HG02840 (cell line): ENCODE measurements around the gene CDHR4.

Experiments
- ATAC-seq: cut with Tn5 transposase; IDR thresholded peaks from one replicate; pipeline ENCODE4 v1.9.1; 2021; ENCODE audit warnings: mild to moderate bottlenecking, moderate library complexity, moderate number of reproducible peaks; ENCODE audit not compliant: unreplicated experiment, low FRiP score

Gene CDHR4

DNA sequence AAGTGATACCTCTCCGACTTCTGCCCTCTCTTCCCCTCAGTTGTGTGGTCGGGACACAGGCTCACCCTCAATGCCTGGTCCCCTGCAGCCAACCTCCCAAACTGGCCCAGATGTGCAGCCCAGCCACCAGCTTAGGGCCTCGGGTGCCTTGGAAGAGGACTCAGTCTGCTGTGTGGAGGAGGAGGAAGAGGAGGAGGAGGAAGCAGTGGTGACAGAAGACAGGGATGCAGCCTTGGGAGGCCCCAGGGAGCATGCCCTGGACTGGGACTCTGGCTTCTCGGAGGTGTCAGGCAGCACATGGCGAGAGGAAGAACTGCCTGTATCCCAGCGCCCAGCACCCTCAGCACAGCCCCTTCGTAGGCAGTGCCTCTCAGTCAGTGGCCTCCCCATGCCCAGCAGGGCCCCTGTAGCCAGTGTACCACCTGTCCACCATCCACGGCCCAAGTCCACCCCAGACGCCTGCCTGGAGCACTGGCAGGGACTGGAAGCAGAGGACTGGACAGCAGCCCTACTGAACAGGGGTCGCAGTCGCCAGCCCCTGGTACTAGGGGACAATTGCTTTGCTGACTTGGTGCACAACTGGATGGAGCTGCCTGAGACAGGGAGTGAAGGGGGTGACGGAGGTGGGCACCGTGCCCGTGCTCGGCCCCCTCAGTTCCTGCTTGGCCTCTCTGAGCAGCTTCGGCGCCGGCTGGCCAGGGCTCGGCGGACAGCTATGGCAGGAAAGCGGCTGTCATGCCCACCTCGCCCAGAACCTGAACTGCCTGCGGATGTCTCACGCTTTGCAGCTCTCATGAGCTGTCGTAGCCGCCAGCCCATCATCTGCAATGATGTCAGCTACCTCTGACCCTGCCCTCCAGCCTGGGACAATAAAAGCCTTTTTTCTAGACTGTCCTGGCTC, 4.7 kb upstream of the CDHR4 start:
- no peak for ATAC-seq

DNA sequence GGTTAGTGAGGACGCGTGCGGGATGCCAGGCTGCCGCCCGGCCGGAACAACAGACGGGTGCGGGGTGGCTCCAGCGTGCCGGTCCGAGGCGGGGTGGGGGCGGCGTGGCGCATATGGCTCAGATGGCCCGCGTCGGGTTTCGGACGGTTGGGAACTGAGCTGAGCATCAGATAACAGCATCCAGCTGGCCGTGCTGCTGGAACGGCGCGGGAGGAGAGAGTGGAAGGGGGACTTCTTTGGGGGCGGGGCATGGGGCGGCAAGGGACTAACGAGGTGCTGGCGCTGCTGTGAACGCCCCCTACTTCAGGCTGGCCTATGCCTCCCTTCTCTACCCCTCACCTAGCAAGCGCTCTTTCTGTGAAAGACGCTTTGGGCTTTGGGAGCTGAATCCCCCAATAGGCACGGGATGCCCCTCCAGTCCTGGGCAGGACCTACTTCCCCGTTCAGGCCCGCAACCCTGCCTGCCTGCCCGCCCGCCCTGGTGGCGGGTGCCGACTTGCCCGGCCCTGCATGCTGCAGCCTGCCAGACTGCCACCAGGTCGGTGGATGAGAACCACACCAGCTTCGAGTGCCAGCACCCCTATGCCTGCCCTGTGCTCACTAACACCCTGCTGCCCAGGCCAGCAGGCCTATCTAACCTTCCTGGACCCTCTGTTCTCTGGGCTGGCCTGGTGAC, 3.9 kb upstream of the CDHR4 start:
- ATAC-seq, result peak; percentile 7

DNA sequence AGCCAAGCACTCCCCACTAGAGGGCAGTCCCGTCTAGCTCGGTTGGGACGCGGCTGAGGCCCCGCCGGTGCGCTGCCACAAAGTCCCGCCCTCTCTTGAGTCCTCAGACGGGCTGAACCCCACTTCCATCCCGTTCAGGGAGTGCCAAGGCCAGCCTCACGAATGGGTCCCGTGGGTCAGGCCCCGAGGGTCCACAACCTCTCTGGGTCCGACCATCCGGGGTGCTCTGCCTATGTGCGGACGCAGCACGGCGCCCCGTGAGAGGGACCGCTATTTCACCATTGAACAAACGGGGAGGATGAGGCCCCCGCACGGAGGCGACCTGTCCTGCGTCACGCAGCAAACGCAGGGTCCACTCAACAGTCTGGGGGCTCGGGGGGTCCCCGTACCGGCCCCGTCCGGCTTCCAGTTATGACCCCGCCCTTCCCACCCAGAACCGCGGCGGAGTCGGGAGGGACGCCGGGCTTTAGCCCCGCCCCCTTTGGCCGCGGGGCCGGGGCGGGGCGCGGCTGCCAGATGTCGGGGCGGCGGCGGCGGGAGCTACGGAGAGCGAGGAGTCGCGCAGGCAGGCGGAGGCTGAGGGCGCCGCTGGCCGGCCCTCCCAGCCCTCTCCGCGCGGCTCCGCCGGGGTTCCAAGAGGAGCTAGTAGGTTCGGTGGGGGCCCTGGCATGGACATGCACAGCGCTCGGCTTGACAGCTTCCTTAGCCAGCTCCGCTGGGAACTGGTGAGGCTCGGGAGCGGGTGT, 3.2 kb upstream of the CDHR4 start, which contains the start of gene INKA1:
Gene INKA1 (plus strand): TSS at position 543 of the 746 bp plus-strand sequence. CDS start 132 bp downstream, at position 675.
- peak; percentile 62 for ATAC-seq

DNA sequence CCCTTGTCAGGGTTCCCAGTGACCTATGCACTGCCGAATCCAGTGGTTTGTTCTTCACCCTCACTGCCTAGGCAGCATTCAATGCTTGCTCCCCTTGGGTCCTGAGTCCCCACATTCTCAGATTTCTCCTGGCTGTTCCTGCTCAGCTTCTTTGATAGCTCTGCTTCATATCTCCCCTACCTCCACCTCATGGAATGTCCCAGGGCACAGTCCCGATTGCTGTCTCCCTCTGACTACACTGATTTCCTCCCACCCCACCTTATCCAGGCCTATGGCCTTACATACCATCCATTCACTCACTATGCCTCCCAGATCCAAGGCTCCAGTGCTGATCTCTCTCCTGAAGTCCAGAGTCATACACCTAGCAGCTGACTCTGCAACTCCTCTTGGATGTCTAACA, 1.5 kb upstream of the CDHR4 start:
- ATAC-seq, result no peak

DNA sequence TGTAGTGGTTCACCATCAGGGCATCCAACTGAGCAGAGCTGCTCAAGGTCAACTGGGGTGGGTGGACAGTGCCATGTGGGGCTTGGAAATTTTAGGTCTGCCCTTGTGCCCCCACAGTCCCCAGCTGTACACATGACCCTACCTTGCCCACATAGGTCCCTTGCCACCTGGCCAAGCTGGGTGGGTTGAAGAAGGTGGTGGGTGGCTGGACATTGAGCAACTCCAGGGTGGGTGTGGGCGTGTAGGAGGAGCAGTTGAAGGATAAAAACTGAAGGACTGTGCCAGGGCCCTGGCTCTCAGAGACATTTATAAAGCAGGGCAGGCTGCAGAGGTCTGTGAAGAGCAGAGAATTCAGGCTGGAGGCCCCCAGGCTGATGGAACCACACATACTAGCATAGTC, 568 bp downstream of the CDHR4 start:
- no peak for ATAC-seq

DNA sequence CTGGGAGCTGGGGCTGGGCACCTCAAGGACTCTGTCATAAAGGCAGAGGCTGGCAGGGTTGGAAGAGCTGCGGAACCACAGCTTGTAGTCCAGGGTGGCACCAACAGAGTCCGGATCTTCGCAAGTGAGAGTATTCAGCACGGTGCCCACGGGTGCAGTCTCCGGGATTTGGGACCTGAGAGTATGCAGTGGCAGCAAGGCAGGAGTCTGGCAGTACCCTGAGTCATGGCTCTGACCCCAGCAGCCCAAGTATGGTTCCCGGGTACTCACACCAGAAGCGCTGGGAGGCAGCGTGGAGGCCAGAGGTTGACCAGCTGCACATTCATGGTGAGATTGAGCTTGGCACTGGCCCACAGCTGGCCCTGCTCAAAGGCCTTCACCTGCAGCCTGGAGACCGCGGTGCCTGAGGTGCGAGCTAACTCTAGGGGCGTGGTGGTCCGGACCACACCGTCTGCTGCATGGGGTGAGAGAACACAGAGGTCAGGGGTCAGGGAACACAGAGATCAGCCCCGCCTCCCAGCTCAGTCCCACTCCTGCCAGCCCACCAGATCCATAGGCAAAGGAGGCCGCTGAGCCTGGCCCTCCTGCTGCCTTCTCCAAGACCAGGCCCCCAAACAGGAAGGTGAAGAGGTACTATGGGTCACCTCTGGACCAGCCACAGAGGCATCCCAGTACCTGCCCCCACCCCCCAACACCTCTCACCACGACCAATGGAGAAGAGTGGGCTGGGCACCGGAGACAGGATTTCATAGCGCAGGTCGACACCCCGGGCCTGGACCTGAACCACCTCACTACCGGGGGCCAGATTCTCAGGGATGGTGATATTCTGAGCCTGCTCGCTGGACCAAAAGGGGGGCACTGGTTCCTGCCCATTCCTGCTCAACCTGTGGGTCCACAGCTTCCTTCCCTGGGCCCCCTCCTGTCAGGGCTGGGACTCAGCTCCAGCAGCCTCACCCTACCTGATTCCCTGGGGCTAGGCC, 4.5 kb downstream of the CDHR4 start:
- ATAC-seq, result no peak

DNA sequence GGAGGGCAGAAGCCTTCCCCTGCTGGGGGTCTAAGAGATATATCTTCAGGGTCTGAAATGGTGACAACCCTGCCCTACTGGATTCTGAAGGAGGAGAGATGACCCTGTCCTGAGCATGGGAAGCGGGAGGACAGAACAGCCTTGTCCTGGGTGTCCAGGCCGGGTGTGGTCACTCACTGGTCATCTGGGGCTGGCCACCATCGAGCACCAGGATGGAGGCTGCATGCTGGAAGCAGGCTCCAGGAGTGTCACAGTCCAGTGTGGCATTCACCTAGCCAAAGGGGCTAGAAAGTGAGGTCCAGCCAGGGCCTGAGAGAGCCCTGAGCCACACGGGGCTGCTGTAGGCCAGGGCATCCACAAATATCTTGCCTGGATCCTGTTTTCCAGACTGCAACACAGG, 5.2 kb downstream of the CDHR4 start:
- no peak for ATAC-seq

DNA sequence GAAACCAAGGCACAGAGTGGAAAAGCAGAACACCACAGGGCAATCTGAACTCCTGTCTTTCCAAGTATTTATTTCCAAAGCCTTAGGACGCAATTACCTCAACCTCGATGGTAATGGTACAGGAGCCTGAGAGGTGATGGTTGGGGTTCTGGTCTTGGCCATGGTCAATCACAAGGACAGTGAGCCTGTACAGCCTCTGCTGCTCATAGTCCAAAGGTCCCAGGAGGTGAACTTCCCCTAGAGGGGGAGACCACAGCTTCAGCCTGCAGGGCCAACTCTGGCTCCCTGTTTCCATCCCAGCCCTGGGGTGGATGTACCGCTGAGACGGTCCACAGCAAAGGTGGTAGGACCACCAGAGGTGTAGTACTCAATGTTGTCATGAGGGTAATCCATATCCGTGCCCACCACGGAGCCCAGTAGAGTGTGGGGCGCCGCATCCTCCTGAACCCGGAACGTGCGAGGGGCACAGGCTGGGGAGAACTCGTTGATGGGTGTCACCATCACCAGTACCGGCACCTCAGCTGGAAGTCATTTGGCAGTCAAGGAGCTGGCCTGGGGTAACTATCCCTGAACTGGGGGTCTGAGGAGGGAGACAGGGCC, 6.1 kb downstream of the CDHR4 start:
- no peak for ATAC-seq

DNA sequence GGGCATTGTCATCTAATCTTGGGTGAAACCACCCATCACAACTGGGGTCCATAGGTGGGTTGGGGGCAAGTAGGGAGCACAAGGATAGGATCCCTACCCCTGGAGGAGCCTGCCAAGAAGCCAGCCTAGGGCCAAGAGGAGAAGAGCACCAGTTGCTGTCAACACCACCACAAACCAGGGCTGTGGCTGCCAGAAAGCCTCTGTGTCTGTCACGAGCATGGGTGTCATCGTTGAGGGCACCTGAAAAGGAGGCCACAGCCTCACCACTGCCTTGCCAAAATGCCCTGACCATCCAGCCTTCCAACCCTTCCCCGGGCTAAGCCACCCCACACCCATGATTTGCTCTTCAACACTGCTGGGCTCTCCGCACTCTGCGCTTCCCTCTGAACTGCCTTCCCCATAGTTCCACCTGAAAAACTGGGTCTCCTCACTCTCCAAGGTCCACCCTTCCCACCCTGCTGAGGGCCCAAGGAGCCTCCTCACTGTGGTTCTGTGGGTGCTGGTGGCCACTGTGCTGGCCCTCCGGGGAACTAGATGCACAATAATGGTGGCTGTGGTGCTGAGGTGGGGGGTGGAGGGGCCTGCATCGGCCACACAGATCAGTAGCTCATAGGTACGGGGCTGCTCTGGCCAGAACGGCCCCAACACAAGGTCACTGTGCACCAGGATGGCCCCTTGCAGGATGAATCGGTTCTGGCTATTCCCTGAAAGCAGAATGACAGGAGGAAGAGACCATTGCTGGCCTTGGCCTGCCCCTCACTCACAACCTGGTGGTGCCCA, 7.1 kb downstream of the CDHR4 start:
- ATAC-seq, result no peak

DNA sequence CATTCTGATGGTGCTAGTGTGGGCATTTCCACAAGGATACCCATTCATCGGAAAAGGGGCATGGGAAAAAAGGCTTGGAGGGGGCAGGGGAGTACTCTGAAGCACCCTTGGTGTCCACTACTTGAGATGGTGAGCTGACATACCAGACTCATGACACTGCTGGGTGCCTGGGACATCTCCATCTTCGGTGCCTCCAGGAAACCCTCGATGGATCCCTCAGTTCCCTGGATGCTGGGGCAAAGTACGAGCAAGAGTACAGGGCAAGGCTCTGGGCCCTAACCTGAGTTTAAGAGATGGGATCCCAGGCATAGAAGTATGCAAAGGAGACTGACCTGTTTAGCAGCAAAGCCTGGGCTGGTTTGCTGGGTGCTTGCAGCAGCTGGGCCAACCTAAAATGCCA, 8.1 kb downstream of the CDHR4 start:
- no peak for ATAC-seq

DNA sequence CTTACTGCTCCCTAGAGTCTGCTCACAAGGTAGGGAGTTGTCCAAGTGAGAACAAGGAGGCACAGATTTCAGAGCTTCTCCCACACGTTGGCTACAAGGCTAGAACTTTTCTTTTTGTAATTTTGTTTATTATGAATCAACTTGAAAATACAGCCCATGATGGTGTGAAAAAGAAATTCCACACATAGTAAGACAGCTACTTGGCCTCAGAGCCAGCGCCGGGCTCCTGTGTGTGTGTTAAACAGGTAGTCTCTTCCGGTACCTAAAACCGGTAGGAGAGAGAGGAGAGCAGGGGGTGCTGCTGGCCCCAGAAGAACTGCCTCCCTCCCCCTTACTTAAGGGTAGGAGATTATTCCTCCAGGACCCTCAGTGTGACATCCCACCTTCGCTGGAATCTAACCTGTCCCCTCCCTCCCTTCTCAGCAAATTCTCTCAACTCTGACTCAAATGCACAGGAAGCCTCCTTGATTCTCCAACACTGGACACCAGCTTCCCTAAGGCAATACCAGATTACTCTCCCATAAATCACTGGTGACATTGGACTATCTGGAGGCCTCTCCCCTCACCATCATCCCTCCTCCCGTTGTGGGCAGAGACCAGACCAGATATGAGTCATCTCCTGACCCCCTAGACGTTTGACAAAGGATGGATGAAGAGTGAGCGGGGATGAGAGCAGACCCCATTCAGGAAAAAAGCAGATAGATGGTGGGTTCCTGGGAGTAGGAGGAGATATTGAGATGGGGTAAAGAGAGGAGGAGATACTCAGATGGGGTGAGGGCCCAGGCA, 8.9 kb downstream of the CDHR4 start:
- no peak for ATAC-seq

DNA sequence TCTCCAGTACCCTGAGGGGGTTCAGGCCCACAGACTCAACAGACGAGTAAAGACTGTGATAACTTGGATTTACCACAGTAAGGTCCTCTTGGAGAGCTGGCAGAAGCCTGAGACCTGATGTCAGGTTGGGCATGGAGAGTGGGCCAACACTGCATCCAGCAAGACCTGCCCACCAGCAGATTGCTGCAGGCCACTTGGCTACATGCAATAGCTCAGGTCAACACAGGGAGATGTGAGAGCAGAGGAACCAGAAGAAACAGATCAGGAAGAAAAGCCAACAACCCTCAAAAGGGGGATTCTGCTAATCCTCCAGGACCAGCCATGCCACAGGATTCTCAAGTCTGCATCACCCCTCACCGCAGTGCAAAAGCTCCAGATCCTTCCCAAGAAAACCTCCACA, 11.6 kb downstream of the CDHR4 start:
- no peak for ATAC-seq

DNA sequence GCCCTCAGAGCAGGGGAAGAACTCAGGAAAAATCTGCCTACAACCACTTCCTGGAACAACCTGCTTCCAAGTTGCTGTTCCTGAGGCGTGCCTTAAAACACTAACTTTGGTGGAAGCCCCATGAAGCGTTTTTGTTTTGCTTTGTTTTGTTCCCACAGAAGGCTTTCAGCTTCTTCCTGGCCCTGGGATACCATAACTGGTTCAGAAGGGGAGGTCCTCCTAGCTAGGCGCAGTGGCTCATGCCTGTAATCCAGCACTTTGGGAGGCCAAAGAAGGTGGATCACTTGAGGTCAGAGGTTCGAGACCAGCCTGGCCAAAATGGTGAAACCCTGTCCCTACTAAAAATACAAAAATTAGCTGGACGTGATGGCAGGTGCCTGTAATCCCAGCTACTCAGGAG, 12.1 kb downstream of the CDHR4 start:
- ATAC-seq, result no peak

DNA sequence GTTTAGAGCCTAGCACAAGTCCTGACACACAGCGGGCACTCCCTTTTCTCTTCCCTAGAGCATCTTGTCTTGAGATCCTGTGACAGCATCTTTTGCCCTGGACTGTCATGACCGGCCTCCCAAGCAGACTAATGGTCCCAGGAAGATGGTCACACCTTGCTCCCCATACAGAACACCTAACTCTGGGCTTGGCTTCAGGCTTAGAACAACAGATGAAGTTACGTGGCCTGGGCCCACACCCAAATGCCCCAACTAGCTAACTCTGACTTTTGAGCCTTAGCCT, 12.6 kb downstream of the CDHR4 start:
- ATAC-seq, result no peak

DNA sequence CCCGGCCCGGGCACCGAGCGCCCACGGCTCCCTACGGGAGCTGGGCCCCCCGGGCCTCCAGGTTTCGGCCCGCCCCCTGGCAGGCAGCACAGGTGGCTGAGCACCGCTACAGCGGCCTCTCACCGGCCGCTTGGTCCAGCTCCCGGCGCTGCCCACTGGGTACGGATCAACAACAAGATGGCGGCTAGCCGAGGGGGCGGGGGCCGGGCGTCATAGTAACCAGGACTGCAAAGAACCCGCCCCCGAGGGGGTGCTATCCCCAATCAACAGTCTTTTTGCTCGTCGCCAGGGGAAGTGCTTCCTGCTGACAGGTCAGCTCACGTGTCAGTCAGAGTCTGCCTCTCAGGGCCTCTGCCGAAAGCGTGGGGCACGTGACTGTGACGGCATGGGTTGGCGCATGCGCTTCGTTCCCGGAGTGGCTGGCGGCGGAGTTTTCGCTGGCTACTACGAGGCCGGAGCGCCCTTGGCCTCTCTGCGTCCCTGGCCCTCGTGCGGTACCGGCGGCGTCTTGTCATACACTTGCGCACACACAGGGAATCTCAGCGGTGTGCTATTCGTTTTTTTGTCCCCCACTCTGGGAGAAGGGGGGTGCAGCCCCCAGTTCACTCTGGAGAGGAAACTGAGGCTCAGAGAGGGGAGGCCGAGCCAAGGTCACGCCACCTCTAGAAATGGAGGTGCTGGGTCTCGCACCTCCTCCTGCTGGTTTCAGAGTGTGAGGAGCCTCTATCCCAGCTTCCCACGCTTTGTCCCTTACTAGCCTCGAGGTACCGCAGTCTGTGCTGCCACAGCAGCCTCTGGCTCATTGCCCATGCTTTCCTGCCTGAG, 13.1 kb downstream of the CDHR4 start, which contains the start of gene IP6K1:
Gene IP6K1 (minus strand): TSS at position 186 of the 825 bp plus-strand sequence. CDS start 38,502 bp downstream, outside the sequence.
- ATAC-seq, result peak; percentile 95

DNA sequence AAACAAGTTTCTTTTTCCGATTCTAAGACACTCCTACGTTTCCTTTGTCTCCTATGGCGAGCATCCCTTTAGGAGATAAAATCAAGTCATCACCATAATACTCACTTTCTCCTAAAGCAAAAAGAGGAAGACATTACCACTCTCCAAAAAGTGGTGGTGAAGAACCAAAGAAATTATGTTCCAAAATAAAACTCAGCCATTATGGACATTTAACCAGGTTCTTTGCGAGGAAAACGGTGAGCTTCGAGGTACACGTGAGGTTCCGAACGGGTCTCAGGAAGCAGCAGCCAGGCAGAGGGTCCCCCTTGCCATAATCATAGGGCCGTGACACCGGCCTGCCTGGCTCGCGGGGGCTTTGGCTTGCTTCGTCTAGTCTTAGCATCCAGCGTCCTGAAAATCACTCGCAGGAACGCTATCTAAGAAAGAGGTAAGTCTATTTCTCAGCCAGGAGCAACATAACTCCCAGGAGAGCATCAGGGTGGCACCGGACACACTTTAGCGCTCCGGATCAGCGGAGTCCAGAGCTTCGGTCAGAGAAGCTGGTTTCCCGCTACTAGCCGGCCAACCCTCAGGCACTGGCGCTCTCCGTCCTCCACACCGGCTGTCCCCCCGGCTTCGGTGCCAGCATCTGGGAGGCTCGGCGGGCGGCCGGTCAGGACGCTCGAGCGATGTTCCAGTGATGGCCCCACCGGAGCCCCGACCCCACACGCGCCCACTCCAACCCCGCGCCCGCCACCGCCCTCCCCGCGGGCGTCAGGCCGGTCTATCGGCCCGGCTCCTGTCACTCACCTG, 13.9 kb downstream of the CDHR4 start:
- peak; percentile 36 for ATAC-seq
